ENCODE results near the gene GRIP1. TPM values are rescaled to one million over a fixed set of nuclear protein-coding genes. Genes with fewer than 3 reads are reported as not detected.

GRIP1 gene
- total RNA-seq, 2 donors from 2014 or later = 0.28 TPM; not detected in 1

DNA sequence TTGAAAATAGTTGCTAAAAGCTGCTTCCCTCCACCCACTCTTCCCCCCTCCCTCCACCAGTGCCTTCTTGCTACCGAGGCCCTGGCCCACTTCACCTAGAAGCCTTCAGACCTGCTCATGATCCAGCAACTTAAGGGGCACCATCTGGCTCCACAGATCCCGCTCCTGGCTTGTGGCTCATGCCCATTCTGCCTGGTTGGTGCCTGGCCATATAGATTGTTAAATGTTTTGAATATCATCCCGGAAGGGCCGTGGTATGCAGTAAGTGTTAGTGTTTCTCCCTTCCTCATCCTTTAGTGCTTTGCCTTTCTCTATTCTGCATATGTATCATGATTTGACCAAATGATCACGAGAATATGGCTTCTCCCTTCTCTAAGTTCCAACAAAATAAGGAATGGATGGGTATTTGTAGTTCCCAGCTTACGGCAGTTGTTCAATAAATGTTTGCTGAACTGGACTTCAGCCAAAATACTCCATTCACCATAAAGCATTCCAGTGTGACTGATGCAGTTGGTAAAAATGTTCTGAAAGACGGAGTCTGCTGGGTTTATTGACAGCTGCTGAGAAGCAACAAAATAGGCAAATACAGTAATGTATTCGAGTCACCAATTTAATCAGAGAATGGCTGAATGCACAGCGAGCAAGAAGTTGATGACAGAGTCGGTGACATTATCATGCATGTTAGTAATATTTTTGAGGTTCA is 30.7 kb downstream of the GRIP1 start:
- Histone ChIP-seq H3K4me3 (no peak overlapping the region), H3K36me3 (no peaks in the 10 kb centered on the region), H3K27ac (no peak overlapping the region), H3K9me3 (no peaks in the 10 kb centered on the region), H3K4me1 (ENCODE audit: control insufficient read depth in 1 of 2, low read depth in 2 of 2) (no peaks in the 10 kb centered on the region), H3K27me3 (replicated peaks; ENCODE audit: insufficient read depth) (no peaks in the 10 kb centered on the region)
- ATAC-seq (ENCODE audit: insufficient number of reproducible peaks, low FRiP score, low read depth) (no peak), DNase-seq (ENCODE audit: low spot score) (no peak)
- no peak for TF ChIP-seq CTCF (IDR thresholded peaks at IDR 0.05)

DNA sequence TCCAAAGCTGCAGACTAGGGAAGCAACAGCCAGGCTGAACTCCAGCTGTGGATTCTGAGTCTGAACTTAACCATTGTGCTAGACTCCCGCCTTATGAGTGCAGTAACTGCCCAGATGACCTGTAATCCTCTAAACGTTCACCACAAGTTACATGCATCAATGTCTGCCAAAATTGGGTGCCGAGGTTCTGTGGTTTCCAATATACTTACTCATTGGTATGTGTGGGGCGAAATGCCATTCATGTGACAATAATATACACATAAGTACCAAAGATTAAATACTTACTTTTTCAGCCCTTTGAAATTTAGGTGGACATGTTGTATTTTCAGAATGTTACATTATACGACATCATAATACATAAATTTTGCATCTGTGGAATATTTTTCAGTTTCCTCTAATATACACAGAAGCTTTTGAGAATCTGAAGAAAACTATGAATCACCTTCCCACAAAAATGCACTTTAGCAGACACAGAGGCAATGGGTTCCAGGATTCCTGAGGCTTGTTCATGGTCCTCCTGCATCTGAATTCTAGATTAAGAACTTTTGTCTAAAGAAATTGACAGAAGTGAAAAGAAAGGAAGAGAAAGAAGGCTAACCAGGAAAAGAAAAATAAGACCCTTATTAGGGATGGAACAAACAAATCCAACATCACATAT is 31.7 kb downstream of the GRIP1 start:
- Histone ChIP-seq H3K27me3 (replicated peaks; ENCODE audit: insufficient read depth) (no peaks in the 10 kb centered on the region), H3K27ac (no peak overlapping the region), H3K4me3 (no peak overlapping the region), H3K9me3 (no peaks in the 10 kb centered on the region), H3K36me3 (no peaks in the 10 kb centered on the region), H3K4me1 (ENCODE audit: control insufficient read depth in 1 of 2, low read depth in 2 of 2) (no peaks in the 10 kb centered on the region)
- ATAC-seq (ENCODE audit: insufficient number of reproducible peaks, low FRiP score, low read depth) (no peak), DNase-seq (ENCODE audit: low spot score) (no peak)
- no peak for TF ChIP-seq CTCF (IDR thresholded peaks at IDR 0.05)

GRCh38 chr12:66644151-66644550 is 34.7 kb downstream of the GRIP1 start:
- Histone ChIP-seq H3K4me1 (ENCODE audit: control insufficient read depth in 1 of 2, low read depth in 2 of 2) (no peaks in the 10 kb centered on the region), H3K4me3 (no peak overlapping the region), H3K36me3 (no peaks in the 10 kb centered on the region), H3K9me3 (no peaks in the 10 kb centered on the region), H3K27ac (no peak overlapping the region), H3K27me3 (replicated peaks; ENCODE audit: insufficient read depth) (no peaks in the 10 kb centered on the region)
- TF ChIP-seq CTCF (IDR thresholded peaks at IDR 0.05) = no peak
- DNase-seq (ENCODE audit: low spot score) (no peak), ATAC-seq (ENCODE audit: insufficient number of reproducible peaks, low FRiP score, low read depth) (no peak)

DNA sequence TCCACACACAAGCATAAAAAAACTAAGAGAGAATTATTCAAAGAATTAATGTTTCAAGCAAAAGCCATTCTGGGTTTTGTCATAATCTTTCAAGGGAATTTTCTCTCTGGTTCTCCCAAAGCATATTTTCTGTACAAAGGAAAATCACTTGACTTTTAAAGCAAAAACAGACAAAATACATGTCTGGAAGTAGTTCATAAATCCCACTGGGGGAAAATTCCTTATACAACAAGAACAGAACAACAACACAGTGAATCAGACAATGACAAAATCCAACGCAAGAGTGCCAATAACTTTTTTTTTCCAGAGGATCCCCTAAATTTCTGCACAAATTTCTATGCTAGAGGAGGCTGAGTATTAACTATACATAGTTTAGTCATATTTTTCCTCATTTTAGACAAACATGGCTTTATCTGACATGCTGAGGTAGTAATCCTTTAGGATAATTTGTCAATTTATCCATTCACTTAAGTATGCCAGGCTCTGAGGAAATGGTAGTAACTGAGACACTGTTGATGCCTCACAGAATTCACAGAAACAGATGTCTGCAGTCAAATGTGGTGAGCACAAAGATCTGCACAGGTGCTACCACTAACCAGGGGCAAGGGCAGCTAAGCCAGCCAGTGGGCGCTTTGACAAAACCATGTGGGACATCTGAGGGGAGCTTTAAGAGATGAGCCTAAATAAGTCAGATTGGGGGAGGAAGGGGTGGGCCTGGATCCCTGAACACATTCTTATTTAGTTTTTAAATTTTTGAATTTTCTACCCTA is 38.0 kb downstream of the GRIP1 start:
- no peak overlapping the region for H3K4me3 ChIP-seq
- no peak overlapping the region for H3K27ac ChIP-seq
- no peak for ATAC-seq (ENCODE audit: insufficient number of reproducible peaks, low FRiP score, low read depth)
- no peaks in the 10 kb centered on the region for H3K36me3 ChIP-seq
- H3K4me1 ChIP-seq (ENCODE audit: control insufficient read depth in 1 of 2, low read depth in 2 of 2) = no peaks in the 10 kb centered on the region
- H3K27me3 ChIP-seq (replicated peaks; ENCODE audit: insufficient read depth) = no peaks in the 10 kb centered on the region
- DNase-seq (ENCODE audit: low spot score) = no peak
- TF ChIP-seq CTCF (IDR thresholded peaks at IDR 0.05) = no peak
- H3K9me3 ChIP-seq = no peaks in the 10 kb centered on the region

- DNase-seq (ENCODE audit: low spot score) (no peak), ATAC-seq (ENCODE audit: insufficient number of reproducible peaks, low FRiP score, low read depth) (no peak)
- Histone ChIP-seq H3K27ac (no peak overlapping the region), H3K4me1 (ENCODE audit: control insufficient read depth in 1 of 2, low read depth in 2 of 2) (no peaks in the 10 kb centered on the region), H3K4me3 (no peak overlapping the region), H3K36me3 (no peaks in the 10 kb centered on the region), H3K27me3 (replicated peaks; ENCODE audit: insufficient read depth) (no peaks in the 10 kb centered on the region), H3K9me3 (no peaks in the 10 kb centered on the region)
- TF ChIP-seq CTCF (IDR thresholded peaks at IDR 0.05) = no peak
These were observed 40.2 kb downstream of the GRIP1 start for GRCh38 chr12:66638666-66639065.

Measured in thoracic aorta (tissue), 2 donors.